Osteocyte (in vitro differentiated cells): Measurements from ENCODE around the gene SLC25A27. TPM values are rescaled to one million over a fixed set of nuclear protein-coding genes. Genes with fewer than 3 reads are reported as not detected.

Source experiments
- DNase-seq: peaks from one replicate; pipeline ENCODE4 v3.0.0; 2021; ENCODE audit warnings: mixed read lengths; ENCODE audit not compliant: unreplicated experiment; ENCODE audit errors: extremely low spot score
- H3K27ac Mint-ChIP-seq: one replicate; pipeline ENCODE4 v1.8.0; 2021; ENCODE audit warnings: mild to moderate bottlenecking, mixed read lengths; ENCODE audit not compliant: unreplicated experiment
- H3K27me3 Mint-ChIP-seq: one replicate; pipeline ENCODE4 v1.8.0; 2021; ENCODE audit warnings: mixed read lengths; ENCODE audit not compliant: unreplicated experiment
- H3K36me3 Mint-ChIP-seq: one replicate; pipeline ENCODE4 v1.8.0; 2021; ENCODE audit warnings: mixed read lengths; ENCODE audit not compliant: unreplicated experiment
- H3K4me1 Mint-ChIP-seq: one replicate; pipeline ENCODE4 v1.8.0; 2021; ENCODE audit warnings: mixed read lengths; ENCODE audit not compliant: unreplicated experiment
- H3K4me3 Mint-ChIP-seq: one replicate; pipeline ENCODE4 v1.8.0; 2021; ENCODE audit warnings: mild to moderate bottlenecking, moderate library complexity, mixed read lengths; ENCODE audit not compliant: unreplicated experiment
- H3K9me3 Mint-ChIP-seq: one replicate; pipeline ENCODE4 v1.8.0; 2021; ENCODE audit warnings: mixed read lengths; ENCODE audit not compliant: unreplicated experiment
- CTCF ChIP-seq: fragments of 200-600 bp; sonication (generic); IDR thresholded peaks from 2 replicates; pipeline ENCODE4 v1.5.0; 2021; ENCODE audit warnings: antibody characterized with exemption, mild to moderate bottlenecking, moderate library complexity
- total RNA-seq: library from RNA; stranded (reverse); gene quantifications from 2 replicates; pipeline ENCODE4 v1.2.1, GENCODE V29; 2021

SLC25A27 gene
- total RNA-seq, 1 donor from 2014 or later: 7.6 TPM

GRCh38 chr6:46612645-46613044, 40.1 kb upstream of the SLC25A27 start:
- no peaks in the 10 kb centered on the region for H3K9me3 Mint-ChIP-seq
- H3K27ac Mint-ChIP-seq: no peak overlapping the region
- no peak for TF ChIP-seq CTCF
- H3K4me1 Mint-ChIP-seq: no peaks in the 10 kb centered on the region
- no peak for DNase-seq
- H3K36me3 Mint-ChIP-seq: no peaks in the 10 kb centered on the region
- no peak overlapping the region for H3K4me3 Mint-ChIP-seq
- H3K27me3 Mint-ChIP-seq: peaks cover 8% of the 10 kb centered on the region

DNA sequence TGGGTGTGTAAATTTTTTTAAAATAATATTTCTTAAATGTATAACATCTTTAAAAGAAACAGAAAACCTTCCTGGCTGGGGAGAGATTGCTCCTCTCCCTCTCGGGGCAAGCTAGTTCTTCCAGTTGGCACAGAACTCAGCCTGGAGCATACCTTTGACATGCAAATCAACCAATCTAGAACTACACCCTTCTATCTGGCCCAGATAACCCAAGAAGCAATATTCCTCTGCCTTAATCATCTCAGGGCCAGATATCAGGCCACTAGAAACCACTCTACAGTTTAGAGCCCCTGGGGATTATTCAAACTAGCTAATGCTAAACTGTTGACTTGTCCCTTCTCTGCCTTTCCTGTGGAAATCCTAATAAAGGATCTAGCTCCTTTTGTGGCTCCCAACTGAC, 34.0 kb upstream of the SLC25A27 start:
- Mint-ChIP-seq H3K27me3 (peaks cover 23% of the 10 kb centered on the region), H3K36me3 (peaks cover 1% of the 10 kb centered on the region), H3K27ac (no peak overlapping the region), H3K4me1 (no peaks in the 10 kb centered on the region), H3K9me3 (peaks cover 5% of the 10 kb centered on the region), H3K4me3 (no peak overlapping the region)
- no peak for DNase-seq
- TF ChIP-seq CTCF: no peak

DNA sequence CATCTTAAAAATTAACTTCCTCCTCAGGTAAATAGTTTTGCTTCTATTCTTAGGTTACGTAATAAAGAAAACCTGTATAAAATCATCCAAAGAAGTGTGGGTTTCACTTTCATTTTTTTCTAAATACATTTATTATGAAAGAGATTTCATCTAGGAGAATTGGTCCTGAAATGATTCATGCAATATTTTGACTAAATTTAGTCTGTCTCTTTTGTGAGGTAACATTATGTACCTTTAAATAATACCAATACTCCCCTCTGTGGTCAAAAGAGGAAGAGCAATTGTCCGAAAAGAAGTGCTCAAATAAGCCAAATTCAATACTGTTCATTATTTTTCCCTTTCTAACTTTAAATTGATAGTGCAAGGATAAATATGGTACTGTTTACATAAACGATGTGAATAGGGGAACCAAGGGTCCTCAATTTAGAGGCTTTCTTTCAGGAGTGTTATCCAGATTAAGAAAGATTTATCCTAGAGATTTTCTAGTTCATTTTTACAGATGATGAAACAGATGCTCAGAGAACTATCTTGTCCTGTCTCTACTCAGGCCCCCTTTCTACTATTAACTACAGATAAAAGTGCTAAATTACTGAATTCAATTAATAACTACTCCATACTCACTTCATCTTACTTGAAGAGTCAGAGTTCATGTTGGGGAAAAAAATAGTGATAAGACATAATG, 26.4 kb upstream of the SLC25A27 start:
- Mint-ChIP-seq H3K4me1 (peaks cover 3% of the 10 kb centered on the region), H3K36me3 (no peaks in the 10 kb centered on the region), H3K27ac (no peak overlapping the region), H3K4me3 (no peak overlapping the region), H3K9me3 (peaks cover 3% of the 10 kb centered on the region), H3K27me3 (peaks cover 41% of the 10 kb centered on the region)
- no peak for DNase-seq
- TF ChIP-seq CTCF: peak; percentile 74

- Mint-ChIP-seq H3K27ac (no peak overlapping the region), H3K4me3 (no peak overlapping the region), H3K27me3 (peaks cover 43% of the 10 kb centered on the region), H3K36me3 (no peaks in the 10 kb centered on the region), H3K4me1 (peaks cover 3% of the 10 kb centered on the region), H3K9me3 (no peaks in the 10 kb centered on the region)
- no peak for DNase-seq
- no peak for TF ChIP-seq CTCF
These were observed 25.8 kb upstream of the SLC25A27 start for GRCh38 chr6:46626976-46627375.

- Mint-ChIP-seq H3K4me1 (peaks cover 3% of the 10 kb centered on the region), H3K9me3 (no peaks in the 10 kb centered on the region), H3K27me3 (peaks cover 39% of the 10 kb centered on the region), H3K4me3 (no peak overlapping the region), H3K36me3 (no peaks in the 10 kb centered on the region), H3K27ac (no peak overlapping the region)
- TF ChIP-seq CTCF: no peak
- DNase-seq: no peak
These were observed 24.3 kb upstream of the SLC25A27 start for GRCh38 chr6:46628498-46628897.
